HL-60/S4 treated with phorbol 12-myristate 13-acetate at 8.2 ng/mL for 4 days and 3 days (cell line): ENCODE measurements around the gene SAMD15.
"Not testable (repeated sequence)": the region's sequence is repeated elsewhere in the genome, so short reads cannot be mapped to it uniquely, and the experiment has no call there.

Experiments used
- in situ Hi-C: fragments of 300-500 bp; cut with MboI; formaldehyde crosslinking; loops from 2 replicates; pipeline ENCODE4 v1.15.0; 2022; ENCODE audit warnings: low sequenced_read_pairs

The SAMD15 gene

GRCh38 chr14:77375164-77375950, 1.8 kb upstream of the SAMD15 start:
- in situ Hi-C loops, result no loop called here

- in situ Hi-C loops, result no loop called here
Measured at GRCh38 chr14:77375973-77376770, 1.0 kb upstream of the SAMD15 start.

- in situ Hi-C loops, result no loop called here
Measured at GRCh38 chr14:77377502-77377844, 294 bp downstream of the SAMD15 start.

GRCh38 chr14:77378701-77379100, 1.5 kb downstream of the SAMD15 start:
- in situ Hi-C loops, result no loop called here

GRCh38 chr14:77390188-77390587, 13.0 kb downstream of the SAMD15 start:
- in situ Hi-C loops, result no loop called here

GRCh38 chr14:77400216-77400615, 23.0 kb downstream of the SAMD15 start:
- in situ Hi-C loops, result no loop called here

GRCh38 chr14:77403768-77404167, 26.6 kb downstream of the SAMD15 start:
- in situ Hi-C loops, result no loop called here

- in situ Hi-C loops, result no loop called here
Measured at GRCh38 chr14:77406086-77406485, 28.9 kb downstream of the SAMD15 start.

GRCh38 chr14:77406718-77407117, 29.5 kb downstream of the SAMD15 start:
- in situ Hi-C loops, result no loop called here

GRCh38 chr14:77407158-77407557, 30.0 kb downstream of the SAMD15 start:
- in situ Hi-C loops, result no loop called here

- in situ Hi-C loops, result no loop called here
Measured at GRCh38 chr14:77409131-77409533, 32.0 kb downstream of the SAMD15 start.

- in situ Hi-C loops, result not testable (repeated sequence)
Measured at GRCh38 chr14:77415403-77416030, 38.3 kb downstream of the SAMD15 start.

- in situ Hi-C loops, result not testable (repeated sequence)
Measured at GRCh38 chr14:77416098-77416497, 38.9 kb downstream of the SAMD15 start.

GRCh38 chr14:77416836-77417235, 39.7 kb downstream of the SAMD15 start:
- in situ Hi-C loops, result no loop called here

GRCh38 chr14:77421201-77421600, 44.0 kb downstream of the SAMD15 start:
- in situ Hi-C loops, result no loop called here

- in situ Hi-C loops, result no loop called here
Measured at GRCh38 chr14:77423423-77423822, 46.2 kb downstream of the SAMD15 start, which contains the start of gene NOXRED1. TSS of gene NOXRED1 (minus strand) at chr14:77423523. CDS start at chr14:77422889, 634 bp downstream.

- in situ Hi-C loops, result no loop called here
Measured at GRCh38 chr14:77424862-77425261, 47.7 kb downstream of the SAMD15 start.

- in situ Hi-C loops, result no loop called here
Measured at GRCh38 chr14:77426396-77426795, 49.2 kb downstream of the SAMD15 start.

- in situ Hi-C loops, result no loop called here
Measured at GRCh38 chr14:77436042-77436441, 58.9 kb downstream of the SAMD15 start.

- in situ Hi-C loops, result no loop called here
Measured at GRCh38 chr14:77438596-77438995, 61.4 kb downstream of the SAMD15 start.

GRCh38 chr14:77439861-77440260, 62.7 kb downstream of the SAMD15 start:
- in situ Hi-C loops, result no loop called here
